OCI-LY3 (cell line): Measurements from ENCODE around the gene PCDH12.

Experiments
- H2AFZ ChIP-seq: fragments of 200-600, 300-600 bp; shearing (Covaris generic); 2 replicates; pipeline ENCODE4 v1.6.0; 2014; ENCODE audit warnings: antibody characterized with exemption, low read depth, low read length
- H3K27ac ChIP-seq: fragments of 200-600, 300-600 bp; sonication (generic); 2 replicates; pipeline ENCODE4 v1.5.1; 2014; ENCODE audit warnings: mild to moderate bottlenecking, low read length, moderate library complexity, mixed read lengths
- H3K27me3 ChIP-seq: fragments of 200-600, 300-600 bp; sonication (generic); 2 replicates; pipeline ENCODE4 v1.6.1; 2014; ENCODE audit warnings: low read depth, low read length, mixed read lengths
- H3K36me3 ChIP-seq: fragments of 200-600, 300-600 bp; sonication (generic); replicated peaks from 2 replicates; pipeline ENCODE3; 2014; ENCODE audit warnings: low read depth, low read length, mixed read lengths
- H3K4me1 ChIP-seq: fragments of 300-600, 200-600 bp; sonication (generic); 2 replicates; pipeline ENCODE4 v1.6.1; 2014; ENCODE audit warnings: low read length, mixed read lengths
- H3K4me2 ChIP-seq: fragments of 200-600, 300-600 bp; sonication (generic); 2 replicates; pipeline ENCODE4 v1.6.1; 2014; ENCODE audit warnings: low read length, mixed read lengths
- H3K4me3 ChIP-seq: fragments of 300-600, 200-600 bp; sonication (generic); 2 replicates; pipeline ENCODE4 v1.5.1; 2014; ENCODE audit warnings: antibody characterized with exemption, mild to moderate bottlenecking, low read length, moderate library complexity
- H3K79me2 ChIP-seq: fragments of 300-600, 200-600 bp; shearing (Covaris generic); 2 replicates; pipeline ENCODE4 v1.6.1; 2014; ENCODE audit warnings: mild to moderate bottlenecking, low read length, mixed read lengths
- H3K9ac ChIP-seq: fragments of 300-600, 200-600 bp; shearing (Covaris generic); 2 replicates; pipeline ENCODE4 v1.6.0; 2014; ENCODE audit warnings: mild to moderate bottlenecking, low read length, moderate library complexity
- H3K9me3 ChIP-seq: fragments of 200-600, 300-600 bp; shearing (Covaris generic); 2 replicates; pipeline ENCODE4 v1.6.1; 2014; ENCODE audit warnings: low read length, mixed read lengths; ENCODE audit not compliant: insufficient read depth
- H4K20me1 ChIP-seq: fragments of 200-600, 300-600 bp; sonication (generic); 2 replicates; pipeline ENCODE4 v1.6.1; 2016; ENCODE audit warnings: low read length, mixed read lengths; ENCODE audit not compliant: insufficient read depth
- CTCF ChIP-seq: fragments of 200-600, 300-600 bp; sonication (generic); IDR thresholded peaks from 2 replicates; pipeline ENCODE4 v1.5.1; 2014; ENCODE audit warnings: antibody characterized with exemption, low read length, low read depth
- EZH2phosphoT487 ChIP-seq: fragments of 200-600 bp; shearing (Covaris generic); IDR thresholded peaks from 2 replicates; pipeline ENCODE4 v1.6.1; 2018; ENCODE audit warnings: antibody characterized with exemption, mixed run types, low read depth

Gene PCDH12

GRCh38 chr5:141966275-141966962 lies 8.4 kb upstream of the PCDH12 start:
- Histone ChIP-seq H3K4me2 (peak overlapping the region; percentile 86), H3K79me2 (peaks cover 16% of the 10 kb centered on the region), H3K27ac (peak overlapping the region; percentile 46), H3K36me3 (no peaks in the 10 kb centered on the region), H4K20me1 (no peaks in the 10 kb centered on the region), H3K9ac (peak overlapping the region; percentile 22; the same call in 1 of the 2 replicates), H3K4me3 (peak overlapping the region; percentile 99), H3K4me1 (peaks cover 28% of the 10 kb centered on the region), H2AFZ (peak overlapping the region; percentile 74), H3K9me3 (no peaks in the 10 kb centered on the region), H3K27me3 (no peaks in the 10 kb centered on the region)
- TF ChIP-seq CTCF (no peak), EZH2phosphoT487 (no peak)

DNA sequence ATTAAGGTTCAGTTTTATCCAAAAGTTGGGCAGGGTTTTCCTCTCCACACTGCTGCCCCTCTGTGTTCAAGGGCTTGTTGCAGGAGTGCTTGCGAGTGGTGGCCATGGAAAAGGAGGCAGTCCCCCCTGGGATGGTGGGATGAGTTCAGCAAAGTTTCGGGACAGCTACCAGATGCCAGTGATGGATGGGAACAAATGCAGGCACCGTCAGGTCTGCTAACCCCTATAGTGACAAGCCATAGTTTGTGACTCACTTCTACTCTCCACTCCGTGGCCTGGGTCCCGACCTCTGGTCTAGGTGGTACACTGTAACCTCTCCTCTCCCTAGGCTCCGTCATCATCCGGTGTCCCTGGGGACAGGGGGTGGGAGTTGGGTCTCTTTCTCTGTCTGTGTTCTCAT lies 7.1 kb upstream of the PCDH12 start:
- Histone ChIP-seq H2AFZ (no peak overlapping the region), H3K4me3 (no peak overlapping the region), H3K27me3 (no peaks in the 10 kb centered on the region), H3K4me2 (no peak overlapping the region), H3K9me3 (no peaks in the 10 kb centered on the region), H3K27ac (no peak overlapping the region), H3K36me3 (no peaks in the 10 kb centered on the region), H3K4me1 (peaks cover 32% of the 10 kb centered on the region), H4K20me1 (no peaks in the 10 kb centered on the region), H3K9ac (no peak overlapping the region), H3K79me2 (peaks cover 9% of the 10 kb centered on the region)
- TF ChIP-seq EZH2phosphoT487 = no peak
- TF ChIP-seq CTCF = no peak

- Histone ChIP-seq H3K27me3 (no peaks in the 10 kb centered on the region), H3K4me2 (no peak overlapping the region), H3K9ac (no peak overlapping the region), H3K79me2 (no peaks in the 10 kb centered on the region), H4K20me1 (no peaks in the 10 kb centered on the region), H3K9me3 (no peaks in the 10 kb centered on the region), H2AFZ (no peak overlapping the region), H3K4me3 (no peak overlapping the region), H3K36me3 (no peaks in the 10 kb centered on the region), H3K27ac (no peak overlapping the region), H3K4me1 (peaks cover 28% of the 10 kb centered on the region)
- no peak for TF ChIP-seq EZH2phosphoT487
Measured at GRCh38 chr5:141963701-141964100, 5.7 kb upstream of the PCDH12 start.

DNA sequence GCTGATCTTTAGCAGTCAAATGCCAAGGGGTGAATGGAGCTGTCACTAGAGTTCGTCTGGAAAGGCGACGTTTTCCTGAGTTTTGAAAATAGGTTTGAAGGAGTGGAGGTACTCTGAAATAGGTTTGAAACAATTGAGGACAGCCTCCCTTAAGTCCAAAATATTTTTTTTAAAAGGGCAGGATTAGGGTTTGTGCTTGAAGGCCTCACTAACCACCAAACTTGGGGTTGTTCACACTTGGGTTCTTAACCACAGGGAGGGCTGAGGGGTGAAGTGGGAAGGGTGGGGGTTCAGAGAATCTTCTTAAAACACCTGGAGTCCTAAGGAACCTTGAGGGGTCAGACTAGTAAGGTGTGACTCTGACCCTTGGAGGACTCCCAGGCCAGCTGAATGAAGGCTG lies 3.5 kb upstream of the PCDH12 start:
- Histone ChIP-seq H3K4me3 (no peak overlapping the region), H3K4me1 (peaks cover 12% of the 10 kb centered on the region), H3K9ac (no peak overlapping the region), H3K9me3 (no peaks in the 10 kb centered on the region), H2AFZ (peak overlapping the region; percentile 68), H3K79me2 (no peaks in the 10 kb centered on the region), H3K27ac (no peak overlapping the region), H3K36me3 (no peaks in the 10 kb centered on the region), H4K20me1 (no peaks in the 10 kb centered on the region), H3K4me2 (no peak overlapping the region), H3K27me3 (no peaks in the 10 kb centered on the region)
- TF ChIP-seq CTCF (no peak), EZH2phosphoT487 (no peak)
